GM23248 (cell line): Measurements from ENCODE around the gene PAK4. TPM values are rescaled to one million over a fixed set of nuclear protein-coding genes. Genes with fewer than 3 reads are reported as not detected.

Experiments used
- DNase-seq: peaks from one replicate; pipeline ENCODE4 v3.0.0-alpha.2; 2015
- H2AFZ ChIP-seq: fragments of 200-600 bp; sonication (generic); 2 replicates; pipeline ENCODE4 v1.6.1; 2016; ENCODE audit warnings: antibody characterized with exemption
- H3F3A ChIP-seq: fragments of 200-600 bp; sonication (generic); 2 replicates; pipeline ENCODE4 v1.6.1; 2016; ENCODE audit warnings: mild to moderate bottlenecking, antibody characterized with exemption, mixed run types; ENCODE audit not compliant: insufficient read depth
- H3K27ac ChIP-seq: fragments of 200-600 bp; sonication (generic); 2 replicates; pipeline ENCODE4 v1.5.1; 2016; ENCODE audit warnings: mild to moderate bottlenecking
- H3K27me3 ChIP-seq: fragments of 200-600 bp; sonication (generic); replicated peaks from 2 replicates; pipeline ENCODE4 v1.6.1; 2016; ENCODE audit warnings: mild to moderate bottlenecking; ENCODE audit not compliant: insufficient read depth
- H3K36me3 ChIP-seq: fragments of 200-600 bp; sonication (generic); 2 replicates; pipeline ENCODE4 v1.6.1; 2016; ENCODE audit warnings: low read depth, mild to moderate bottlenecking
- H3K4me1 ChIP-seq: fragments of 200-600 bp; sonication (generic); 2 replicates; pipeline ENCODE4 v1.6.1; 2016; ENCODE audit warnings: mild to moderate bottlenecking; ENCODE audit not compliant: insufficient read depth
- H3K4me2 ChIP-seq: fragments of 200-600 bp; sonication (generic); one replicate; pipeline ENCODE4 v1.6.1; 2016; ENCODE audit warnings: mild to moderate bottlenecking; ENCODE audit not compliant: unreplicated experiment
- H3K4me3 ChIP-seq: fragments of 200-600 bp; sonication (generic); 2 replicates; pipeline ENCODE4 v1.5.1; 2016; ENCODE audit warnings: mild to moderate bottlenecking
- H3K79me2 ChIP-seq: fragments of 200-600 bp; sonication (generic); 2 replicates; pipeline ENCODE4 v1.6.1; 2016; ENCODE audit warnings: mild to moderate bottlenecking; ENCODE audit not compliant: insufficient read depth
- H3K9ac ChIP-seq: fragments of 200-600 bp; sonication (generic); 2 replicates; pipeline ENCODE4 v1.6.1; 2016; ENCODE audit warnings: mild to moderate bottlenecking
- H3K9me2 ChIP-seq: fragments of 200-600 bp; sonication (generic); 2 replicates; pipeline ENCODE4 v1.6.1; 2016; ENCODE audit warnings: mixed run types, mild to moderate bottlenecking, moderate library complexity; ENCODE audit not compliant: insufficient read depth
- H3K9me3 ChIP-seq: fragments of 200-600 bp; sonication (generic); one replicate; pipeline ENCODE4 v1.6.1; 2017; ENCODE audit warnings: low read depth
- H4K20me1 ChIP-seq: fragments of 200-600 bp; sonication (generic); 2 replicates; pipeline ENCODE4 v1.6.0; 2016; ENCODE audit not compliant: insufficient read depth
- EZH2 ChIP-seq: fragments of 200-600 bp; sonication (generic); IDR thresholded peaks from 2 replicates; pipeline ENCODE4 v1.6.1; 2018; ENCODE audit warnings: antibody characterized with exemption, mild to moderate bottlenecking; ENCODE audit not compliant: insufficient read depth, poor library complexity, severe bottlenecking
- EZH2phosphoT487 ChIP-seq: fragments of 200-600 bp; sonication (generic); IDR thresholded peaks from 2 replicates; pipeline ENCODE4 v1.6.1; 2018; ENCODE audit warnings: antibody characterized with exemption, moderate library complexity, mild to moderate bottlenecking, low read depth; ENCODE audit not compliant: insufficient read depth
- WGBS, 2 experiments: methylation state at CpG; one replicate each; pipeline ENCODE4 v1.1.6; 2015 to 2017; ENCODE audit warnings: low lambda C conversion rate in 2 of 2, low coverage in 1 of 2; ENCODE audit errors: missing lambda C conversion rate in 2 of 2; 5-methylcytosine and 5-hydroxymethylcytosine counted together
- in situ Hi-C: fragments of 300-500 bp; cut with MboI; formaldehyde crosslinking; loops from 2 replicates; pipeline ENCODE4 v1.15.0; 2020
- polyA plus RNA-seq: library from polyadenylated mRNA; unstranded; fragments of >200 nt; fragmentation: Nextera tagmentation; extraction: Ambion mirVana; gene quantifications from 2 replicates; pipeline ENCODE4 v1.2.1, GENCODE V29; 2016
- total RNA-seq: library from RNA; depleted of rRNA; stranded (reverse); fragments of >200 nt; shearing (Covaris generic); gene quantifications from 2 replicates; pipeline ENCODE4 v1.2.3, GENCODE V29; 2014

The PAK4 gene
- total and polyA plus RNA-seq, 2 experiments from 2014 or later: 10.9 to 20.1 TPM

DNA sequence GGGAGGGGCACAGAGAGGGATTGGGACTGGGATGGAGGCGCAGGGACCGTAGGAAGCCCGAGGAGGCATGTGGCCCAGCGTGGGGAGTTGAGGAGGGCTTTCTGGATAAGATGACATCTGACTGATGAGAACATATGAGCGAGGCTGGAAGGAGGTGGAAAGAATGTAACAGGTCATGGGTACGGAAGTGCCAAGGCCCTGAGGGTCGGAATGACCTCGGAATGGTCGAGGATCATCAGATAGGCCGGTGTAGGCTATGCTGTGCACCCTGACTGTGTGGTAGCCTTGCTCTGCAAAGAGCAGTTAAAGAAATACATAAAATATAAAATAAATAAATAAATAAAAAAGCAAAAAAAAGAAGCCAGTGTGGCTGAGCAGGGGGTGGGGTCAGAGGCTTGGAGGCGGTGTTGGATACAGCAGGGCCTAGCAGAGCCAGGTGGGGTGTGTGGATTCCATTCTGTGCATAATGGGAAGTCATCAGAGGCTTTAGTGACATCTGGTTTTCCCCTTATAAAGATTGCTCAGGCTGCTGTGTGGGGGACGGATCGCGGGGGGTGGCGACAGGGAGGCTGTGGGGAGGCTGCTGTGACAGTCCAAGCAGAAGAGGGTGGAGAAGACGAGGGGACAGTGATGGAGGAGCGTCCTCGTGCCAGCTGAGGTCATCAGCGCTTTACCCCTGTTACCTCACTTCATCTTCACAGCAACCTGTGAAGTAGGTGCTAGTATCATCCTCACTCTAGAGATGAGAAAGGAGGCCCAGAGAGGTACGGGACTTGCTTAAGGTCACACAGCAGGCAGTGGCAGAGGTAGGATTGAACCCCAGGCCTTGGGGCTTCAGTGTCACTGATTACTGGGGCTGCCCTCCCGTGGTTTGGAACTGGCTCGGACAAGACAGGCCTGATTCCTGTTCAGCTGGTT lies 5.0 kb downstream of the PAK4 start:
- H3K9me3 ChIP-seq: no peaks in the 10 kb centered on the region
- peaks cover 6% of the 10 kb centered on the region for H3K4me1 ChIP-seq
- H3K27ac ChIP-seq: no peak overlapping the region
- H3K4me2 ChIP-seq: no peak overlapping the region
- no peaks in the 10 kb centered on the region for H4K20me1 ChIP-seq
- H3K79me2 ChIP-seq: peaks cover 98% of the 10 kb centered on the region
- H3K27me3 ChIP-seq: no peaks in the 10 kb centered on the region
- in situ Hi-C loops: no loop called here
- no peaks in the 10 kb centered on the region for H3F3A ChIP-seq
- no peak overlapping the region for H3K4me3 ChIP-seq
- DNase-seq: no peak
- no peak for TF ChIP-seq EZH2phosphoT487
- no peak for TF ChIP-seq EZH2
- H3K9me2 ChIP-seq: no peaks in the 10 kb centered on the region
- no peaks in the 10 kb centered on the region for H3K36me3 ChIP-seq
- H3K9ac ChIP-seq: no peak overlapping the region
- no peak overlapping the region for H2AFZ ChIP-seq
- 85 to 87% methylated on average over 21 to 22 of the region's 22 CpGs for WGBS, 2 experiments

DNA sequence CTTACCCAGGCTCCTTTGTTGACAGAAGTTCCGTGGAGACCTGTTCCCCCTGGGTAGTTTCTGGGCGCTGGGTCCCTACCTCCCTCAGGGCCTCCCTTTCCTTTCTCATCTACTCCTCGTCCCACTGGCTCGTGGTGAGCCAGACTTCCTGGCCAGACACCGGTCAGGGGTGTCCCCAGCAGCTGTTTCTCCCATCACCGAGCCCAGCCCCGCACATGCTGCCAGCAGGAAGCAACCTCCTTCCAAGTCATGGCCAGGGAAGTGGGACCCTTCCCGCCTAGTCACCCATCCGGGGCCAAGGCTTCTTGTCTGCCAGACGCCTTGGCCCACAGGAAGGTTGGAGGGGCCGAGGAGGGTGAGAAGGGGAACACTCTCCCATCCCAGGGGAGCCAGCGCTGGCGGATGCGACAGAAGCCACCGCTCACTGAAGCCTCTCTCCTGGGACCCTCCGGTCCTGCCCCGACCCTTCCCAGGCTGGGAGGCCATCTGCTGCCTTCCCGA lies 5.7 kb downstream of the PAK4 start:
- in situ Hi-C loops: no loop called here
- Histone ChIP-seq H3K4me1 (peaks cover 6% of the 10 kb centered on the region), H3K9me2 (no peaks in the 10 kb centered on the region), H3K27ac (no peak overlapping the region), H3K27me3 (no peaks in the 10 kb centered on the region), H2AFZ (no peak overlapping the region), H3K9ac (no peak overlapping the region), H3F3A (no peaks in the 10 kb centered on the region), H3K9me3 (no peaks in the 10 kb centered on the region), H3K36me3 (no peaks in the 10 kb centered on the region), H3K4me2 (no peak overlapping the region), H3K4me3 (no peak overlapping the region), H3K79me2 (peaks cover 98% of the 10 kb centered on the region), H4K20me1 (no peaks in the 10 kb centered on the region)
- TF ChIP-seq EZH2phosphoT487 (no peak), EZH2 (no peak)
- no peak for DNase-seq
- 60 to 65% methylated on average over 15 to 18 of the region's 18 CpGs for WGBS, 2 experiments

DNA sequence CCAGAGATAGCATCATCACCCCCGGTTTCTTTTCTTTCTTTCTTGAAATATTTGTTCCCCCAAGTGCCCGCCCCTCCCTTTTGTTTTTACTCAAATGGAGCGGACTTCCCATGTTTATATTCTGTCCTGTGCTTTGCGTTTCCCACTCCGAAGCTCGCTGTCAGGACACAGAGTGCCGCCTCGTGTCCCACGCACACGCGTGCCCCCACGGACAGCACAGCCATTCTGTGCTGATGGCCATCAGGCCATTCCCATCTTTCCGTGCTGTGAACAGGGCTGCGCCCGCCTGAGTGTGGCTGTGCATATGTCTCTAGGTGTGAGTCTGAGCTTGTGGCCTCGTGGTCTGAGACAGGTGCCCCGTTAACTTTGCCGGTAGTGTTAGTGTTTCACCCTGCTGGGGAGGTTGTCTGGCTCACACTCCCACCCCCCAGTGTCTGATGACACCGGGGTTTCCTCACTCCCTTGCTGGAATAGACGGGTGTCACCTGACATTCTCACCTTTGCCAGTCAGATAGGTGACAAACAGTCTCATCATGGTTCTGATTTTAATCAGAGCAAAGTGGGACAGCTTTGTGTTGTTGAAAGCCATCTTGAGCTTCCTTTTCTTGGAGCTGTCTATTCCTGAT lies 6.9 kb downstream of the PAK4 start:
- H2AFZ ChIP-seq: no peak overlapping the region
- H3K4me3 ChIP-seq: no peak overlapping the region
- no peak for DNase-seq
- 89 to 90% methylated on average over 20 of the region's 20 CpGs for WGBS, 2 experiments
- no peaks in the 10 kb centered on the region for H3K9me2 ChIP-seq
- no peaks in the 10 kb centered on the region for H3K9me3 ChIP-seq
- peaks cover 6% of the 10 kb centered on the region for H3K4me1 ChIP-seq
- no peaks in the 10 kb centered on the region for H4K20me1 ChIP-seq
- H3K79me2 ChIP-seq: peaks cover 98% of the 10 kb centered on the region
- H3K4me2 ChIP-seq: no peak overlapping the region
- in situ Hi-C loops: no loop called here
- TF ChIP-seq EZH2 (no peak), EZH2phosphoT487 (no peak)
- H3K36me3 ChIP-seq: no peaks in the 10 kb centered on the region
- H3K27me3 ChIP-seq: no peaks in the 10 kb centered on the region
- H3K27ac ChIP-seq: no peak overlapping the region
- H3F3A ChIP-seq: no peaks in the 10 kb centered on the region
- no peak overlapping the region for H3K9ac ChIP-seq

DNA sequence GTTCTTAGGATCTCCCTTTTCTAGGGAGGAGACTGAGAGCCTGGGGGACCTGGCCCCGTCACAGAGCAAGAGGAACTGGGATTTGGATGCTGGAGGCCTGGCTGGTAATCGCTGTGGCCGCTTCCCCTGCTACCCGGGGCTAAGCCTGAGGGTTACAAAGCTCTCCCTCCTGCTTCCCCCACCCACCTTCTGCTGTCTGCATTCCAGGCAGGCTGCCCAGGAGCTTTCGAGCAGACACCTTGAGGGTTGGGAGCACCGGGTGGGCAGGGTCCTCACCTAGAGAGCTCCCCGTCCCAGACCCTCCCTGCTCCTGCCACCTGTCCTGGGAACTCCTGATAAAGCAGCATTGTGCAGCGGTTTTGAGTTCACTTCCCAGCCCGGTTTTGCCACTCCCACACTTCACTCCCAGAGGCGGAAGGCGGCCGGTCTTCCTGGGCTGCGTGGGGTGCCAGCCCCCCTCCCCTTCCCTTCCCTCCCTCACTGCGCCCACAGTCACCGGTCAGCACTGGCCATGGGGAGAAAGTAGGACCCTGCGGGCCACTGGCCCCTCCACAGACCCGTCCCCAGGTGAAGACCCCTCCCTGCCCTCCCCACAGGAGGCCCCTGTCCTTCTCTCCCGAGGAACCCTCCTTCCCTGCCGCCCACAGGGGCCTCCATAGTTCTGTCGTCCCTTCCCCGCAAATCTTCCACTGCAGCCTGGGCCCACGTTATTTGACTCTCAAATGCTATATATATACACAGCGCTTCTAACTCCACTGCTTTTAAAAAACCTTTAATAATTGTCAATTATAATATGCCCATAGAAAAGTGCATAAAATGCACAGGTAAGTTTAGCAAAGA lies 8.1 kb downstream of the PAK4 start:
- Histone ChIP-seq H3K27ac (no peak overlapping the region), H3K4me2 (no peak overlapping the region), H3K9me2 (no peaks in the 10 kb centered on the region), H3K4me3 (no peak overlapping the region), H3F3A (no peaks in the 10 kb centered on the region), H3K9ac (no peak overlapping the region), H3K9me3 (no peaks in the 10 kb centered on the region), H3K36me3 (no peaks in the 10 kb centered on the region), H2AFZ (no peak overlapping the region), H3K4me1 (no peaks in the 10 kb centered on the region), H4K20me1 (no peaks in the 10 kb centered on the region), H3K79me2 (peaks cover 95% of the 10 kb centered on the region), H3K27me3 (no peaks in the 10 kb centered on the region)
- in situ Hi-C loops: no loop called here
- TF ChIP-seq EZH2phosphoT487: no peak
- 74 to 75% methylated on average over 20 to 23 of the region's 23 CpGs for WGBS, 2 experiments
- no peak for DNase-seq
